Measurements from ENCODE around the gene DHCR7.

Gene DHCR7

DNA sequence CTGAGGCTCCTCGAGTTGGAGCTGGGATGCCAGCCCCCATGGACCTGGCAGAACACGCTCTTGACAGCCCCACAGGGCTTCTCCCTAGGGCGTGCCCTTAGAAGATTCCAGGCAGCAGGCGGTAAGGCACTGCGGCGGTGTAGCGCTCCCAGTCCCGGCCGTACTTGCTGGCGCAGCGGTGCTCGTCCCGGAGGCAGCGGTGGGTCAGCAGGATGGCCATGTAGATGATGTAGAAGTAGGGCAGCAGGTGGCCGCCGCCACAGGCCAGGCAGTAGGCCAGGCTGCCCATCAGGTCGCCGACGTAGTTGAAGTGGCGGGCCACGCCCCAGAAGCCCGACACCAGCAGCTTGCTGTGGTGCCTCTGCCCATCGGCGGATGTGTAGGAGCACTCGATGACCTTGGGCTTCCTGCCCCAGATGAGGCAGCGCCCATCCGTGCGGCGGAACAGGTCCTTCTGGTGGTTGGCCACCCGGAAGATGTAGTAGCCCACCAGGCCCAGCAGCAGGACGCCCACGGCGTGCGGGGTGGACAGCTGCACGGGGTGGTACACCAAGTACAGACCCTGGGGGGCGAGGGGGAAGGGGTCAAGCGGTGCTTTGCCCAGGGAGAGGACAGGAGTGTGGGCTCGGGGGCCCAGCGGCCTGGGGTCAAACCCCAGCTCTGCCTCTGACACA is 12.8 kb downstream of the DHCR7 start:
- TF ChIP-seq, protein P1, sequence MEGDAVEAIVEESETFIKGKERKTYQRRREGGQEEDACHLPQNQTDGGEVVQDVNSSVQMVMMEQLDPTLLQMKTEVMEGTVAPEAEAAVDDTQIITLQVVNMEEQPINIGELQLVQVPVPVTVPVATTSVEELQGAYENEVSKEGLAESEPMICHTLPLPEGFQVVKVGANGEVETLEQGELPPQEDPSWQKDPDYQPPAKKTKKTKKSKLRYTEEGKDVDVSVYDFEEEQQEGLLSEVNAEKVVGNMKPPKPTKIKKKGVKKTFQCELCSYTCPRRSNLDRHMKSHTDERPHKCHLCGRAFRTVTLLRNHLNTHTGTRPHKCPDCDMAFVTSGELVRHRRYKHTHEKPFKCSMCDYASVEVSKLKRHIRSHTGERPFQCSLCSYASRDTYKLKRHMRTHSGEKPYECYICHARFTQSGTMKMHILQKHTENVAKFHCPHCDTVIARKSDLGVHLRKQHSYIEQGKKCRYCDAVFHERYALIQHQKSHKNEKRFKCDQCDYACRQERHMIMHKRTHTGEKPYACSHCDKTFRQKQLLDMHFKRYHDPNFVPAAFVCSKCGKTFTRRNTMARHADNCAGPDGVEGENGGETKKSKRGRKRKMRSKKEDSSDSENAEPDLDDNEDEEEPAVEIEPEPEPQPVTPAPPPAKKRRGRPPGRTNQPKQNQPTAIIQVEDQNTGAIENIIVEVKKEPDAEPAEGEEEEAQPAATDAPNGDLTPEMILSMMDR (IDR thresholded peaks at IDR 0.05; ENCODE audit: low read depth, low read length): no peak
- DNase-seq (ENCODE audit: low read depth, low spot score): no peak
- in situ Hi-C loops (cut with HindIII; ENCODE audit: low sequenced_read_pairs): no loop called here
- H3K4me3 ChIP-seq (ENCODE audit: low read depth, low read length): no peak overlapping the region

DNA sequence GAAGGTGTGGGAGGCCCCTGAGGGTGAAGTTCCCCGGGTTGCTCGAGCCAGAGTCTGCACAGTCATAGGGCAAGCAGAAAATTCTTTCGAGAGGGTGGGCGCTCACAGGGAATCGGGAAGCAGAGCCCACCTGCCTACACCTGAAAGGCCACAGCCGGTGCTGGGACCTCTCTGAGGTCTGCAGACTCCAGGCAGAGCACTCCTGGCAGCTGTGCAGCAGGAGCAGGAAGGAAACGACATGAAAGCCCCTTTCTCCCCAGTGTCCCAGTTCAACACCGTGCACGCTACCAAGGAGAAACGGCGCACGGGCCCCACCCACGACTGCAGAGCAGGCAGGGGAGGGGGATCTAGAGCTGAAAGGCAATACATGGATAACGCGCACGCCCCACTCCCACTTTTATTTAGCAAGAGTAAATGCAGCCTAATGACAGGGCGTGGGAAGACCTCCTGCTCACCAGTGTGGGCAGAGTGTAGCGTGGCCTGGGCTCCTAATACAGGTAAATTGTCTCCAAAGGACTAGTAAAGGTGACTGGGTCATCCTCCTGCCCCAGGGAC is 13.5 kb downstream of the DHCR7 start:
- TF ChIP-seq, protein P1 (IDR thresholded peaks at IDR 0.05; ENCODE audit: low read depth, low read length): no peak
- H3K4me3 ChIP-seq (ENCODE audit: low read depth, low read length): no peak overlapping the region
- in situ Hi-C loops (cut with HindIII; ENCODE audit: low sequenced_read_pairs): no loop called here
- no peak for DNase-seq (ENCODE audit: low read depth, low spot score)

DNA sequence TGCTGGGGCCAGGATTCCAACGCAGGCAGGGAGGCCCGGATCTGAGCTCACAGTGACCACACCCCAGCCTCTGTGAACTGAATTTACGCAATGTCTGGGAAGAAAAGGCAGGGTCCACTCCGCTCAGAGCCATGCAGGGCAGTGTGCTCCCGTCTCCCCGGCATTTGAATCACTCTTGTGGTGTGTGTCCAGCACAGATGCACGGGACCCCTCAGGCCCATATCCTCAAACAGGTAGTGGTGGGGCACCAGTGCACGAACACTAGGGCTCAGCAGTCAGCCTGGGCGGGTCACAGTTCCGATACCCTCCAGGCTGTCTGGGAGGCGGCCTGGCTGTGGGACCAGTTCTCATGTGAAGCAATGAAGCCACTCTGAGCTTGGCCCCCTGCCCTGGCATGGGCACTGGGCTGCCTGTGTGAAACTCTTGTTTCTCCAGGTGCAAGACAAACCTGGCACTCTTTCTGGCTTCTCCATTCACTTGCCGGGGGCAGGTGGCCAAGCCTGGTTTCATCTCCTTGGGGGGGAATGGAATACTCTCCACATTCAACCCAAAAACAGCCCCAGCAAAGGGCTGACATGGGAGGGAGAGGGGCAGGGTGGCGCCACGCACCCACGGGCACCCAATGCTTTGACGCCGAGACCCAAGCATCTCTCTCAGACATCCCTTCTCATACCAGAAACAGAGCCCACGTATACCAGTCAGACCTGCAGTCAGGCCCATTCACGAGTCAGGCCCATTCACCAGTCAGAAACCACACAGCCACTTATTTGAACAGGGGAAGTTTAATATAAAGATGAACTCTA is 14.3 kb downstream of the DHCR7 start:
- in situ Hi-C loops (cut with HindIII; ENCODE audit: low sequenced_read_pairs): no loop called here
- TF ChIP-seq, protein P1 (IDR thresholded peaks at IDR 0.05; ENCODE audit: low read depth, low read length): no peak
- H3K4me3 ChIP-seq (ENCODE audit: low read depth, low read length): no peak overlapping the region
- no peak for DNase-seq (ENCODE audit: low read depth, low spot score)

DNA sequence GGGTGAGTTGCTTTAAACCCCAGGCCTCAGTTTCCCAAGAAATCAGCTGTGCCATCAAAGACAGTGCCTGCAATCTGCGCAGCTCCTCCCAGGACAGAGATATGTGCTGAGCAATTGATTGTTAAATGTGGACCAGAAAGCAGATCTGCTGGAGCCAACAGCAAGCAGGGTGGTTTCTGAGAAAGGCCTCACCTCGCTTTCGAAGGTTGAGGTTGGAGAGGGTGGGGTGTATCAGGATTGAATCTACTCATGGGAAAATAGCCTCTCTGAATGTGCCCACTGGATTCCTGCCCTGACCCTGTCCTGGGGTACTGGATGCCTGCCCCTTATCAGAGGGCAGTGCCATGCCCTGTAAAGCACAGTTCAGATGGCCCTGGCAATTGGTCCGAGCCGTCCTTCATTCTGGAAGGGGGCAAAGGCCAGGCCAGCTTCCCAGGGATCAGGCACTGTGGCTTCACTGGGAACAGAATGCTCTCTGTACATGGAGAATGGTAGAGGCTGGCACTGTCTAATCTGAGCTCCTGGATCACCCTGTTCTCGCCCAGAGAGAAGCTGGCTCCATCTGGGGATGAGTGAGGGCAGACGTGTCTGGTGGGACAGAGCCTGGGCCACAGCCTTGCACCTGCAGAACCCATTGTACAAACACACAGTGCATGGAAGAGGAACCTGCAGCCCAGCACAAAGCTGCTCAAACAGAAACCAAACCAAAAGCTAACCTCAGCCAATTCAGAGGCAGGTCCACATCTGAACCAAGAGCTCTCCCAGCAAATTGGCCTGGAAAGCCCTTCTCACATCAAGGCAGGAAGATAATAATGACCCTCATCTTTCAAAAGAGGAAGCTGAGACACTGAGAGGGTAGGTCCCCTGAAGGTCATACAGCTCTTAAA is 15.2 kb downstream of the DHCR7 start:
- no peak for DNase-seq (ENCODE audit: low read depth, low spot score)
- no peak overlapping the region for H3K4me3 ChIP-seq (ENCODE audit: low read depth, low read length)
- TF ChIP-seq, protein P1 (IDR thresholded peaks at IDR 0.05; ENCODE audit: low read depth, low read length): no peak
- in situ Hi-C loops (cut with HindIII; ENCODE audit: low sequenced_read_pairs): no loop called here

DNA sequence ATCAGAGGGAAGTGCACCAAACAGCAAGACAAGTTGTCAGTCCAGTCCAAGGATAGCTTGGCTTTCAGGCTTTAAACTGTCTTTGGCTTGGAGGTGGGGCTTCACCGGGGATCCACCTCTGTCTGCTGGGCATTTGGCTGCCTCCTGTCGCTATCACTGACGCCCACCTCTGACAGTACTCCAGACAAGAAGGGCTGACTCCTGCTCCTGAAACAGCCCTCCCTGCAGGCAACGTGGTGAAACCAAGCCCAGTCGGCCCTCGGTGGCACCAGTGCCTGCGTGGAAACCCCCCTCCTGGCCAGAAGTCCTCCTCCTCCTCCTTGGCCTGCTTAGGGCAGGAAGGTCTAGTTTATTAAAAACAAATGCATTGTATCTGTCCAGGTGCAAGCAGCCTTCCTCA is 16.9 kb downstream of the DHCR7 start:
- DNase-seq (ENCODE audit: low read depth, low spot score): no peak
- H3K4me3 ChIP-seq (ENCODE audit: low read depth, low read length): no peak overlapping the region
- in situ Hi-C loops (cut with HindIII; ENCODE audit: low sequenced_read_pairs): no loop called here
- TF ChIP-seq, protein P1 (IDR thresholded peaks at IDR 0.05; ENCODE audit: low read depth, low read length): no peak

DNA sequence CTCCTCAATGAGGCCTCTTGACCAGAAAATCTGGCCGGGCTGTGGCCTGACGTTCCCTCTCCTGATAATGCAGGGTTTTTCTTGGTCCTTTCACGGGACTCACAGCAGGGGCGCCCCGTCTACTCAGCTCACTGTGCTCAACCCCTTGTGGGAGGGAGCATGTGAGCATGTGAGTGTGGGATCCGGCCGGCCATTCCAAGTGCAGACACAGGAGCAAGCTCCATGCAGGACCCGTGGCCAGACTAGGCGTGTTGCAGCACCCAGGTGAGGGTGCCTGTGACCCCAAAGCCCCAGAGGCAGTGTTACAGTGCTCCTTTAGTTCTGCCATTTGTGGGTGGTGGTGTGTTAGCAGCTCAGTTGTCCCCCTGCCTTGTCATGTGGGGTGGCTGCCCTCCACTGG is 18.0 kb downstream of the DHCR7 start:
- in situ Hi-C loops (cut with HindIII; ENCODE audit: low sequenced_read_pairs): no loop called here
- no peak overlapping the region for H3K4me3 ChIP-seq (ENCODE audit: low read depth, low read length)
- TF ChIP-seq, protein P1 (IDR thresholded peaks at IDR 0.05; ENCODE audit: low read depth, low read length): no peak
- DNase-seq (ENCODE audit: low read depth, low spot score): no peak

Measured in astrocyte of the spinal cord (primary cell).